ENCODE data around the gene RALB.

DNA sequence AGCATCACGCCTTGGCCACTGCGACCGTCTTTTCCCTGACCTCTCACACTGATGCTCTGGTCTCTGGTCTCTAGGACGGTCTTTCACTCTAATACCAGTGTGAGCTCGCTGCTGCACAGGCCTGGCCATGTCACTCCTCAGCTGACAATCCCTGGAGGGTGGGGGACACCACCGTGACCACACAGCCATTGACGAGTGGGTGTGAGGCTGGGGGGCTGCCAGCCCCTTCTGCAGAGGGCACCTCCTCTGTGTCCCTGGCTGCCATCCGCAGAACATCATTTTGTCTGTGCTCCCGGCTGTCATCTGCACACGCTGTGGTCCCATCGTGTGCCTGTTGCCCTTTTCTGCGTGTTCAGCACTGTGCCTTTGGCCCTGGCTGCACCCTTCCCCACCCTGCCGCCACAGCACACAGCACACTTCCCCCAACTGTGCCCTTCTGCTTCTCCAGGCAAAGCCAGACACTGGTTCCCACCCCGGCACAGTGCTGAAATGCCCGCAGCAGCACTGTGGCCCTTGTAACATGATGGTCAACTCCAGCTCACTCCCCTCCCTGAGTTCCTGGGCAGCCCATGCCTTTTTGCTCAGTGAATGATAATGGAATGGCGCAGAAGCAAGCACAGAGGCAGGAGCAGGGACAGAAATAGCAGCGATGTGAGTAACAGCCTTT is 62.8 kb downstream of the RALB start:
- TF ChIP-seq, protein P1, sequence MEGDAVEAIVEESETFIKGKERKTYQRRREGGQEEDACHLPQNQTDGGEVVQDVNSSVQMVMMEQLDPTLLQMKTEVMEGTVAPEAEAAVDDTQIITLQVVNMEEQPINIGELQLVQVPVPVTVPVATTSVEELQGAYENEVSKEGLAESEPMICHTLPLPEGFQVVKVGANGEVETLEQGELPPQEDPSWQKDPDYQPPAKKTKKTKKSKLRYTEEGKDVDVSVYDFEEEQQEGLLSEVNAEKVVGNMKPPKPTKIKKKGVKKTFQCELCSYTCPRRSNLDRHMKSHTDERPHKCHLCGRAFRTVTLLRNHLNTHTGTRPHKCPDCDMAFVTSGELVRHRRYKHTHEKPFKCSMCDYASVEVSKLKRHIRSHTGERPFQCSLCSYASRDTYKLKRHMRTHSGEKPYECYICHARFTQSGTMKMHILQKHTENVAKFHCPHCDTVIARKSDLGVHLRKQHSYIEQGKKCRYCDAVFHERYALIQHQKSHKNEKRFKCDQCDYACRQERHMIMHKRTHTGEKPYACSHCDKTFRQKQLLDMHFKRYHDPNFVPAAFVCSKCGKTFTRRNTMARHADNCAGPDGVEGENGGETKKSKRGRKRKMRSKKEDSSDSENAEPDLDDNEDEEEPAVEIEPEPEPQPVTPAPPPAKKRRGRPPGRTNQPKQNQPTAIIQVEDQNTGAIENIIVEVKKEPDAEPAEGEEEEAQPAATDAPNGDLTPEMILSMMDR (IDR thresholded peaks at IDR 0.05): no peak
- TF ChIP-seq POLR2A (IDR thresholded peaks at IDR 0.05): no peak

Measured in lower leg skin (tissue), 3 donors.